Activated CD4-positive, CD25-positive, alpha-beta regulatory T cell (primary cell): ENCODE results near the gene CNPY1.

Experiments
- DNase-seq, 4 experiments: peaks; one replicate each; lab custom pipeline; 2025; lab: John Stamatoyannopoulos, UW

CNPY1 gene

DNA sequence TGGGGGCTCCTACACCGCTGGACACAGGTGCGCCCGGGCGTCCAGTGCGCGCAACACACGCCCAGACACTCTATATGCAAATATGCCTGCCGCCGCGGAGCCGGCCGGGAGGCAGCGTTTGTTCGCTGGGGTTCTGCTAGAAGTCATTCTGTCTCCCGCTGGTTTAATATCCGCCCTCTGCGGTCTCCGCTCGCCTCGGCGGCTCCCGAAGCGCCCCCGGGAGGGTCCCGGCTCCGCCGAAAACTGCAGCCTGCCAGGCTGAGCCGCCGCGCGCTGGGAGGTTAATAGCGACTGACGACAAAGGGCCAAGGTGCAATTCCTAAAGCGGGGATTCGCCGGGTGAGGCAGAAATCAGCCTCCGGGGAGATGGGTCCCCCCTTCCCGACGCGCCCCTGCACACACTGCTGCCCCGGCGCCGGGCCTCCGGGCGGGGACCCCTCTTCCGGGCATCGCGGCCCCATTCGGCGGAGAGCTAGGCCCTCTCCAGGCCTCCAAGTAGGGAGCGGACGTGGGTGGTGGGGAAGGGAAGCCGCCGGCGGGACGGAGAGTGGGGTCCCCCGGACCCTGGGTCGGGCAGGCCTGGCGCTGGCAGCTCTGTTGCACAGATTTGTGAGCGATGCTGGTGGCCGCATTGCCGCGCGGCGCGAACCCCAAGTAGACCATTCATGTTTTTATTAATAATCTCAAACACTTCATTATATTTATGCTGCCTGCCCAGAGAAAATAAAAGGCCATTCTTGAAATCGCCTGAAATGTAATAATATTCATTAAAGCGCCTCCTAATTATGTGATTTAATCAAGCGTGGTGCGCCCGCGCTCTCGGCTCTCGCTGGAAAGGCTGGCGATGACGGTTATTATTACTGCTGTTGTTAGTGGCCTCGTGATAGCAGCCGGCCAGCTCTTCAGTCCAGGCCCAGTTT lies 79.3 kb downstream of the CNPY1 start:
- DNase-seq, result no peak

DNA sequence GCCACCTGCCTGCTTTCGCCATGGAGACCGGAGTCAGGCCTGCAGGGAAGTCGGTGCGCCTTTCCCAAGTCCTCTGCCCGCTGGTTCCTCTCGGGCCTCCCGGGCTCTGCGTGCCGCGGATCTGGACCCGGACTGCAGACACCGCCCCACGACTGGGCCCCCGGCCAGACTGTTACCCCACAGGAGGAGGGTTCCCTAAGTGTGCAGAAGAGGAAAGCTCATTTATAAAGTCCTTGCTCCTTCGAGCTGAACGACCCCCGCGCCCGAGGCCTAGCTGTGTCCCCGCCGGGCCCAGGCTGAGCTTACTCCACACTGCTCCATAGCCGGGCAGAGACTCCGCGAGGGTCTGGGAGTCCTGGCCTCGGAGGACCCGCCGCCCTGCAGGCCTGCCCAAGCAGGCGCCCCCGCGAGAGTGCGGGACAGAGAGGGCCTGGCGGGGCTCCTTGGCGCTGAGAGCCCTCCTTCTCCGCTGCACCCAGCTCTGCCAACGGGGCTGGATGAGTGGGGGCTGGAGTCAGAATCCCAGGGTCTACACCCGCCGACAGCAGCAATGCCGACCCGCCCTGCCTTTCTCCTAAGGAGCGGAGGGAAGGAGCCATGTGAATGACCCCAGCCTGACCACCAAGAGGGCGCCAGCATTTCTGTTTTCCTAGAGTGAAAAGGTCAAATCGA lies 80.1 kb downstream of the CNPY1 start:
- no peak for DNase-seq

DNA sequence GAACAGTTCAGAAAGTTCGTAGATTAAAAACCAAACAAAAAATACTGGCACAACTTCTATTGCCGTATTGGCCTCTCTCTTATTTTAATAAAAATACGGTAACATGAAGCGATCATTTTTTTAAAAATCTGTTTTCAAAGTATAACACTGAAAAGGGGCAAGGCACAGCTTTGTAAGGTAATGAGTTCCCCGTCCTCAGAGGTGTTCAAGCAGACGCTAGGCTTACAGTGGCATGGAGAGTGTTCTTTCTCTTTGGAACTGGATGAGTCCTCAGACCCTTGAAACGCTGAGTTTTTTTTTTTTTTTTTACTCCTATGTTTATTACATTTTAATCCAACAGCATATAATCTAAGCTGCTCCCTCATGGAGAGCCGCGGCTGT lies 80.6 kb downstream of the CNPY1 start:
- no peak for DNase-seq

GRCh38 chr7:155464948-155465739 lies 81.2 kb downstream of the CNPY1 start:
- DNase-seq, result no peak

- DNase-seq, result no peak
These were observed 82.2 kb downstream of the CNPY1 start for GRCh38 chr7:155464183-155464582.

- no peak for DNase-seq
These were observed 83.1 kb downstream of the CNPY1 start for GRCh38 chr7:155463114-155463811.

DNA sequence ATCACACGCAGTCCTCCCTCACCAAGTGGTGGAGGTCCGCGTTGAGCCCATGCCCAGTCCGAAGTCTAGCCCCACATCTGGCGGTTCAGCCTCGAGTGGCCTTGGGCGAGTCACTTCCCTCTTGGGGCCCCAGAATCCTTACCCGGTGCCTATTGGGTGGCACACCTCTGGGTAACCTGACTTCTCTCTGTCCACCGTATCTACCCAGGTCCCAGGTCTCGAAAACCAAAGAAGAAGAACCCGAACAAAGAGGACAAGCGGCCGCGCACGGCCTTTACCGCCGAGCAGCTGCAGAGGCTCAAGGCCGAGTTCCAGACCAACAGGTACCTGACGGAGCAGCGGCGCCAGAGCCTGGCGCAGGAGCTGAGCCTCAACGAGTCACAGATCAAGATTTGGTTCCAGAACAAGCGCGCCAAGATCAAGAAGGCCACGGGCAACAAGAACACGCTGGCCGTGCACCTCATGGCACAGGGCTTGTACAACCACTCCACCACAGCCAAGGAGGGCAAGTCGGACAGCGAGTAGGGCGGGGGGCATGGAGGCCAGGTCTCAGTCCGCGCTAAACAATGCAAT lies 84.1 kb downstream of the CNPY1 start:
- DNase-seq, result no peak

DNA sequence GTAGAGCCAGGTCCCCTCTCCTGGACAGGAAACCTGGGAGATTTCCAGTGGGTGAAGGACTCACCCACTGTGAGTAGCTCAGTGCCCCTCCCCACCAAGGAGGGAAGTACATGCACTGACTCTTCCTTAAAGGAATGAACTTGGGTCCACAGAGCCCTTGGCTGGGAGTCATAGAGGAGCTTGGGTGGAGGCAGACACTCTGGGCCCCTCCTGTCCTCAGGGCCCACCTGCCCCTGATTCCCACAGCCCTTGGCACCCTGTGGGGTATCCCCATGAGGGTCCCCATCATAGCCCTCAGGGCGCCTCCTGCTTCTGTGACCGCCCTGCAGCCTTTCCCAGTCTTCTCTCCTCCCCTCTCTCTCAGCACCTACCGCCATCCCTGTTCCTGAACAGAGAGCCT lies 84.7 kb downstream of the CNPY1 start:
- no peak for DNase-seq

DNA sequence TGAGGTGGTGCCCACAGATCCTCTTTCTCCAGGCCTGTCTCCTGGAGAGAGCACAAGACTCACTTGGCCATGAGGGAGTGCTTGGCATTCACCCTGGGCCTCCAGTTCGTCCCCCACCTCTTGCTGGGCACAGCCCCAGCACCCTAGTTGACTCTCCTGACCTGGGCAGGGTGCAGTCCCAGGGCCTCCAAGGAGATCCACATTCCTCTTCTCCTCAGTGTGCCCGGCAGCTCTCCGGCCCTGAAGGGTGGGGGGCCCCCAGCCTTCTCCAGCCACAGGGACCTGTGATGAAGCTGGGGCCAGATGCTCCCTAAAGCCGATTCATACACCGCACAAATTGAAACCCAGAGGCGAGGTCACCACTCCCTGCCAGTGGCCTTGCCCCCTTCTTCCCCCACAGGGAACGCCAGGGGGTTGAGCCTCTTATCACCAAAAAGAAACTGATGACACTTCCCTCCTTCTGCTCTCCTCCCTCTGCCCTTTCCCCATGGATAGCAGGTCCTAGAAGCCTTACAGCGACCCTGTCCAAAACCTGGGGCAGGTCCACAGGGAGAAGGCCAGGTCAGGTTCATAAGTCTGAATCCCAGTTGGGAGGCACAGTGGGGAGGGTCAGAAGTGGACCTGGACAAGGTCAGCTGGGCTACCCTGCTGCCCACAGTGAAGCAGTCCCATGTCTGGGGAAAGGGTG lies 85.3 kb downstream of the CNPY1 start:
- DNase-seq, result no peak

DNA sequence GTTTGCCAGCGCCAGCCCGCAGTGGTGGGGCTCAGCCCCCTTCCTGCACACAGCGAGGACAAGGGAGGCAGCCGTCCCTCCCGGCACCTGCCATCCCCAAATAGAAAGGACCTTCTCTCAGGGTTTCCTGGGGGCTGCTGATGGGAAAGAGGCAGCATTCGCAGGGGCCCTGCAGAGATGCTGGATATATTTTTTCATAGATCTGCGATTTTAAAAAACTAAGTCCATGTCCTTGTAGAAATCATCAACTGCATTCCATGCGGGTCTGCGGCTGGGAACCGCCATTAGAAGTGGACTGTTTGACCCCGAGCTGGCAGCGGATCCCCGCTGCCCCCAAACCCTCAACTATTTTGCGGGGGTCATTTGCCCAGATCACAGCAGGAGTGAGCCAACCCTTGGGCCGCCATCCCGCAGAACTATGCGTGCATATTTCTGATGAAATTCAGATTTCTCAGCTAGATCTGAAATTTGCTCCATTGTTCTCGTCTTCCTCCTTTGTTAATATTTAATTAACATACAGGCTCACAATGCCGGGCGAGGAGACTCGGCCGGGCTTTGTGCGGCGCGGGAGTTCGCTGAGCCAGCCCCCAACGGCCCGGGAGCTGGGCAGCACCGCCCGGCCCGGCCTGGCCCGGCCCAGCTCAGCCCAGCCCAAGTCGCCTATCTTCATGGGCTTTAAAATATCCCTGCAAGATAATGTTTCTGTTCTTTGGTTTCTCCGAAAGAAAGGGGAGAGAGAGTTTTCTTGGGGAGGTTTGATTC lies 86.5 kb downstream of the CNPY1 start:
- DNase-seq, result no peak

GRCh38 chr7:155458878-155459699 lies 87.3 kb downstream of the CNPY1 start:
- no peak for DNase-seq

DNA sequence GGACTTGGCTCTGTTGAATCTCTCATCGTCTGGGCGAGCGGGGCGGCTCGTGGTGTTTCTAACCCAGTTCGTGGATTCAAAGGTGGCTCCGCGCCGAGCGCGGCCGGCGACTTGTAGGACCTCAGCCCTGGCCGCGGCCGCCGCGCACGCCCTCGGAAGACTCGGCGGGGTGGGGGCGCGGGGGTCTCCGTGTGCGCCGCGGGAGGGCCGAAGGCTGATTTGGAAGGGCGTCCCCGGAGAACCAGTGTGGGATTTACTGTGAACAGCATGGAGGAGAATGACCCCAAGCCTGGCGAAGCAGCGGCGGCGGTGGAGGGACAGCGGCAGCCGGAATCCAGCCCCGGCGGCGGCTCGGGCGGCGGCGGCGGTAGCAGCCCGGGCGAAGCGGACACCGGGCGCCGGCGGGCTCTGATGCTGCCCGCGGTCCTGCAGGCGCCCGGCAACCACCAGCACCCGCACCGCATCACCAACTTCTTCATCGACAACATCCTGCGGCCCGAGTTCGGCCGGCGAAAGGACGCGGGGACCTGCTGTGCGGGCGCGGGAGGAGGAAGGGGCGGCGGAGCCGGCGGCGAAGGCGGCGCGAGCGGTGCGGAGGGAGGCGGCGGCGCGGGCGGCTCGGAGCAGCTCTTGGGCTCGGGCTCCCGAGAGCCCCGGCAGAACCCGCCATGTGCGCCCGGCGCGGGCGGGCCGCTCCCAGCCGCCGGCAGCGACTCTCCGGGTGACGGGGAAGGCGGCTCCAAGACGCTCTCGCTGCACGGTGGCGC lies 88.1 kb downstream of the CNPY1 start, which contains the start of gene EN2:
Gene EN2 (plus strand): TSS at position 19 of the 767 bp plus-strand sequence. CDS start 249 bp downstream, at position 268.
- no peak for DNase-seq

GRCh38 chr7:155457544-155458110 lies 88.7 kb downstream of the CNPY1 start:
- DNase-seq, result no peak

- DNase-seq, result no peak
These were observed 89.4 kb downstream of the CNPY1 start for GRCh38 chr7:155456738-155457543.

GRCh38 chr7:155455776-155456737 lies 90.3 kb downstream of the CNPY1 start:
- no peak for DNase-seq

- no peak for DNase-seq
These were observed 91.1 kb downstream of the CNPY1 start for GRCh38 chr7:155455132-155455693.
